Neural progenitor cell (in vitro differentiated cells): ENCODE data around the gene HSPB1.

ENCODE experiments used
- EZH2 ChIP-seq: fragments of 200-600 bp; sonication (generic); IDR thresholded peaks from 2 replicates; pipeline ENCODE4 v1.6.1; 2017; ENCODE audit warnings: antibody characterized with exemption, mild to moderate bottlenecking, moderate library complexity
- TF ChIP-seq, protein P1 (sequence below): fragments of 200-600 bp; sonication (generic); IDR thresholded peaks from 2 replicates; pipeline ENCODE4 v1.5.1; 2017; ENCODE audit warnings: antibody characterized with exemption, mild to moderate bottlenecking

DNA sequence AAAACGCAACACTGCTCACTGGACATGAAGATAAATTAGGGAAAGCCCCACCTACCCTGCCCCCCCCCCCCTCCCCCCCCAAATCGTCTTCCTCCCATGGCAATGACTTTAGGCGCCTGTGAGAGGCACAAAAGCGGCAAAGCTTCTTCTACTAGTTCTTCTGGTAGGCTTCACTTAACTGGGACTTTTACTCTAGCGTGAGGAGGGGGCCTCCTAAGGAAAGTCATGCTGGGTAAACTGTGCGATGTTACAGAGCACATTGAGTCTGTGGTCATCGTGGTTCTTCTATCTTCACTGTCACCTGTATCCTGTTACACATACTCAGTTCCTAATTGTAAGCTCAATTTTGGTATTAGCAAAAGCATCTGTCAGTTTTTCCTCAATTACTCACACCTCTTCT lies 25.1 kb downstream of the HSPB1 start:
- TF ChIP-seq, protein P1, sequence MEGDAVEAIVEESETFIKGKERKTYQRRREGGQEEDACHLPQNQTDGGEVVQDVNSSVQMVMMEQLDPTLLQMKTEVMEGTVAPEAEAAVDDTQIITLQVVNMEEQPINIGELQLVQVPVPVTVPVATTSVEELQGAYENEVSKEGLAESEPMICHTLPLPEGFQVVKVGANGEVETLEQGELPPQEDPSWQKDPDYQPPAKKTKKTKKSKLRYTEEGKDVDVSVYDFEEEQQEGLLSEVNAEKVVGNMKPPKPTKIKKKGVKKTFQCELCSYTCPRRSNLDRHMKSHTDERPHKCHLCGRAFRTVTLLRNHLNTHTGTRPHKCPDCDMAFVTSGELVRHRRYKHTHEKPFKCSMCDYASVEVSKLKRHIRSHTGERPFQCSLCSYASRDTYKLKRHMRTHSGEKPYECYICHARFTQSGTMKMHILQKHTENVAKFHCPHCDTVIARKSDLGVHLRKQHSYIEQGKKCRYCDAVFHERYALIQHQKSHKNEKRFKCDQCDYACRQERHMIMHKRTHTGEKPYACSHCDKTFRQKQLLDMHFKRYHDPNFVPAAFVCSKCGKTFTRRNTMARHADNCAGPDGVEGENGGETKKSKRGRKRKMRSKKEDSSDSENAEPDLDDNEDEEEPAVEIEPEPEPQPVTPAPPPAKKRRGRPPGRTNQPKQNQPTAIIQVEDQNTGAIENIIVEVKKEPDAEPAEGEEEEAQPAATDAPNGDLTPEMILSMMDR, result no peak
- TF ChIP-seq EZH2, result no peak
